NCI-H2081 treated with DMSO at 0.1 percent for 48 hours (cell line): ENCODE measurements around the gene RXFP3.

ENCODE experiments used
- DNase-seq: peaks from one replicate; lab custom pipeline; 2025; lab: John Stamatoyannopoulos, UW

The RXFP3 gene

DNA sequence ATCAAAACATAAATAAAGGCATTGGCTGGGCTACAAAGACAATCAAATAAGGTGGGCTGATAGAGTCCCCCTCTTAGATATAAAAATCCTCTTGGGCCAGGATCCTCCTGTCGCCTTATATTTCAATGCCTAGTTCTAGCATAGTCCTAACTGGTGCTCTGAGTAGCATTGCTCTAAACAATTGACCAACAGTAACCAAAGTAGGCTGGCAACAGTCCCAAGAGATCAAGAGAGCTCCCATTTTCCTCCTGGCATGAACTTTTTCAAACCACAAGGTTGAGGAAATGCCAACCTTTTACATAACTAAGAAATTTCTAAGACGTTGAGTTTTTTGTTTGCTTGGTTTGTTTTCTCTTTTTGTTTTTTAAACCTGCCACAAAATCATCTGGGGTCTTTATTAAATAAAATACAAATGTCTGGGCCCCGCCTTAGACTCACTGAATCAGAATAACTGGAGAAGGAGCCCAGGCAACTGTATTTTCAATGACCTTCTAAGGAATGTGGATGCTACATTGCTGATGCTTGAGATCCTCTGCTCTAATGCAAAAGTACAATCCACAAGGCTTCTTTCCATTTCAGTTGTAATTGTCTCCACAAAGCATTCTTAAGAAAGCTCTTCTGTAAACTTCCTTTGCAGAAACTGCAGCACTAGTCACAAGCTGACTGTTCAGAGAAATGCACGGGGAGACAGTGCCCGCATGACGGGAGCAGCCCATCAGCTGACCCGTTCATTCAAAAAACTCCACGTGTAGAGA is 45.4 kb downstream of the RXFP3 start:
- DNase-seq: no peak

DNA sequence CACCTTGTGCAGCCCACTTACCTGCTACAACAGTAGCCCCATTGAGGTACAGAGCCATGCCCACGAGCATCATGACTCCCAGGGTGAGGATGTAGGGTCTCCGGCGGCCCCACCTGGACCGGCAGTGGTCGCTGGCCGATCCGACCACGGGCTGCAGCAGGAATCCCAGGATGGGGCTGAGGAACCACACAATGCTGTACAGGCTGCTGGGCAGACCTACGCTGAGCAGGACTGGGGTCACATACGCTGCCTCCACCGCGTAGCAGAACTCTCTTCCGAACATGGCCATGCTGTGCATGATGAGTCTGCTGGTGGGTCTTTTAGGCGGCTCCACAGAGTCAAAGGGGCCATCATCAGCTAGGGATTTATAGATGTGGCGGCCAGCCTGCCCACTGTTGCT is 48.0 kb downstream of the RXFP3 start:
- no peak for DNase-seq

DNA sequence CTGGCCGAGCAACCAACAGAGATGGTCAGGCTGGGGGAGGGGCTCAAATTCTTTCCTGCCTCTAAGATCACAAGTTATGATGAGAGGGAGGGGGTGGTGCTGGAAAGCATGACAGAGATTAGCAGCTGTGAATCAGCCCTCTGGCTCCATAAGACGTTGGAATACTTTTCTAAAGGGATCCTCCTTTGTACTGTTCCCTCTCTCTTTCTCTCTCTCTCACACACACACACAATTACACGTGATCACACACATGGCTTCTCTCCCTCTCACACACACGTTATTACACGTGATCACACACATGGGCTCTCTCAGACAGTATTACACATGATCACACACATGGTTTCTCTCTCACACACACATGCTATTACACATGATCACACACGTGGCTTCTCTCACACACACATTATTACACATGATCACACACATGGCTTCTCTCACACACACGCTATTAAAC is 48.5 kb downstream of the RXFP3 start, which contains the start of gene SLC45A2:
Gene SLC45A2 (minus strand): TSS at position 23 of the 454 bp plus-strand sequence. CDS start 110 bp downstream, outside the sequence.
- DNase-seq: no peak

DNA sequence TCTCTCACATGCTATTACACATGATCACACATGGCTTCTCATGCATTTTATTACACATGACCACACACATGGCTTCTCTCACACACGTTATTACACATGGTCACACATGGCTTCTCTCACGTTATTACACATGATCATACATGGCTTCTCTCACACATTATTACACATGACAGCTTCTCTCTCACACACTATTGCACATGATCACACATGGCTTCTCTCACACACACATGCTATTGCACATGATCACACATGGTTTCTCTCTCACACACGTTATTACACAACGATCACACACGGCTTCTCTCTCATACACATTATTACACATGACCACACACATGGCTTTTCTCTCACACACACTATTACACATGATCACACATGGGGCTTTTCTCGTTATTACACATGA is 49.3 kb downstream of the RXFP3 start:
- DNase-seq: no peak
